Liver (tissue), 9 donors: Measurements from ENCODE around the gene PHF19. TPM values are rescaled to one million over a fixed set of nuclear protein-coding genes. Genes with fewer than 3 reads are reported as not detected.

Experiments used
- DNase-seq: peaks from one replicate; pipeline ENCODE4 v3.0.0-alpha.2; 2017; ENCODE audit warnings: low spot score
- H3K27ac ChIP-seq, 2 donors: one replicate each; pipeline ENCODE4 v1.7.0; 2013; ENCODE audit warnings: inconsistent platforms in 2 of 2, low read length in 2 of 2, control low read depth in 1 of 2, low read depth in 1 of 2, mild to moderate bottlenecking in 1 of 2
- H3K27me3 ChIP-seq, 4 donors: one replicate each; pipeline versions ENCODE4 v1.6.1 to v1.7.0; 2013; ENCODE audit warnings: low read length in 3 of 4, inconsistent platforms in 1 of 4, mild to moderate bottlenecking in 1 of 4, moderate library complexity in 1 of 4; ENCODE audit not compliant: control insufficient read depth in 4 of 4, insufficient read depth in 4 of 4
- H3K36me3 ChIP-seq, 4 donors: one replicate each; pipeline versions ENCODE4 v1.6.1 to v1.7.0; 2013; ENCODE audit warnings: low read length in 3 of 4, mild to moderate bottlenecking in 3 of 4, low read depth in 1 of 4, moderate library complexity in 1 of 4; ENCODE audit not compliant: control insufficient read depth in 4 of 4, insufficient read depth in 3 of 4
- H3K4me1 ChIP-seq, 4 donors: one replicate each; pipeline versions ENCODE4 v1.6.1 to v1.7.0; 2013; ENCODE audit warnings: low read length in 3 of 4, mild to moderate bottlenecking in 3 of 4, moderate library complexity in 1 of 4; ENCODE audit not compliant: control insufficient read depth in 4 of 4, insufficient read depth in 4 of 4
- H3K4me3 ChIP-seq, 3 donors: one replicate each; pipeline versions ENCODE4 v1.6.1 to v1.7.0; 2013; ENCODE audit warnings: low read length in 3 of 3, control low read depth in 1 of 3, low read depth in 1 of 3, mild to moderate bottlenecking in 1 of 3
- H3K9ac ChIP-seq, 2 donors: one replicate each; pipeline ENCODE4 v1.7.0; 2013; ENCODE audit warnings: low read length in 2 of 2, mild to moderate bottlenecking in 2 of 2, moderate library complexity in 2 of 2, control low read depth in 1 of 2, low read depth in 1 of 2
- H3K9me3 ChIP-seq, 4 donors: one replicate each; pipeline versions ENCODE4 v1.6.1 to v1.7.0; 2013; ENCODE audit warnings: low read length in 3 of 4; ENCODE audit not compliant: control insufficient read depth in 4 of 4
- CTCF ChIP-seq: fragments of 150-350 bp; IDR thresholded peaks from 2 replicates; pipeline ENCODE4 v1.5.1; 2017; ENCODE audit warnings: improper control_type of control experiment, low read depth, low read length; ENCODE audit not compliant: missing input control
- EGR1 ChIP-seq, 2 donors: IDR thresholded peaks; 2 replicates each; pipeline ENCODE4 v1.6.1; 2016 to 2018; ENCODE audit warnings: antibody characterized with exemption in 2 of 2, low read depth in 2 of 2
- FOXA1 ChIP-seq: IDR thresholded peaks from 2 replicates; pipeline ENCODE4 v1.6.1; 2016; ENCODE audit warnings: antibody characterized with exemption
- FOXA2 ChIP-seq: IDR thresholded peaks from 2 replicates; pipeline ENCODE4 v1.6.1; 2016; ENCODE audit warnings: antibody characterized with exemption
- GABPA ChIP-seq, 2 donors: IDR thresholded peaks in 1 of 2; conservative IDR thresholded peaks in 1 of 2; 2 replicates each; pipeline ENCODE4 v1.6.1; 2016; ENCODE audit warnings: antibody characterized with exemption in 2 of 2, mild to moderate bottlenecking in 1 of 2, moderate library complexity in 1 of 2
- HNF4A ChIP-seq, 2 donors: conservative IDR thresholded peaks; 2 replicates each; pipeline ENCODE4 v1.6.1; 2016; ENCODE audit warnings: antibody characterized with exemption in 2 of 2, mild to moderate bottlenecking in 2 of 2
- HNF4G ChIP-seq: IDR thresholded peaks from 2 replicates; pipeline ENCODE4 v1.6.1; 2016; ENCODE audit warnings: antibody characterized with exemption
- MAX ChIP-seq: IDR thresholded peaks from 2 replicates; pipeline ENCODE4 v1.6.1; 2016; ENCODE audit warnings: antibody characterized with exemption
- RAD21 ChIP-seq, 2 donors: IDR thresholded peaks; 2 replicates each; pipeline ENCODE4 v1.6.1; 2016; ENCODE audit warnings: antibody characterized with exemption in 2 of 2, mild to moderate bottlenecking in 2 of 2
- REST ChIP-seq: IDR thresholded peaks from 2 replicates; pipeline ENCODE4 v1.6.1; 2016; ENCODE audit warnings: antibody characterized with exemption, mild to moderate bottlenecking
- RXRA ChIP-seq, 2 donors: IDR thresholded peaks; 2 replicates each; pipeline ENCODE4 v1.6.1; 2017 to 2018; ENCODE audit warnings: antibody characterized with exemption in 2 of 2, mild to moderate bottlenecking in 1 of 2
- SP1 ChIP-seq: IDR thresholded peaks from 2 replicates; pipeline ENCODE4 v1.6.1; 2018; ENCODE audit warnings: antibody characterized with exemption, mild to moderate bottlenecking
- TAF1 ChIP-seq: conservative IDR thresholded peaks from 2 replicates; pipeline ENCODE4 v1.6.1; 2016; ENCODE audit warnings: antibody characterized with exemption, mild to moderate bottlenecking
- YY1 ChIP-seq: IDR thresholded peaks from 2 replicates; pipeline ENCODE4 v1.6.1; 2016; ENCODE audit warnings: antibody characterized with exemption, mild to moderate bottlenecking
- ZBTB33 ChIP-seq: IDR thresholded peaks from 2 replicates; pipeline ENCODE4 v1.6.1; 2016; ENCODE audit warnings: antibody characterized with exemption
- WGBS: extraction: QIAGEN DNeasy Blood & Tissue Kit; methylation state at CpG from one replicate; pipeline ENCODE4 v1.1.7; 2013; 5-methylcytosine and 5-hydroxymethylcytosine counted together
- polyA plus RNA-seq, 2 donors: library from polyadenylated mRNA; stranded (reverse) in 1 of 2; unstranded in 1 of 2; fragments of 200-250 nt in 1 of 2; fragments of >200 nt in 1 of 2; fragmentation: Nextera tagmentation in 1 of 2; extraction: Ambion mirVana in 1 of 2; gene quantifications; one replicate each; pipeline versions ENCODE4 v1.2.1 to v1.2.3, GENCODE V29; 2013 to 2015
- total RNA-seq, 2 donors: library from RNA; depleted of rRNA; stranded (reverse); fragments of >200 nt; gene quantifications; one replicate each; pipeline ENCODE4 v1.2.3, GENCODE V29; 2014
- TF ChIP-seq, protein P1 (sequence below): IDR thresholded peaks from 2 replicates; pipeline ENCODE4 v1.6.1; 2016; ENCODE audit warnings: antibody characterized with exemption
- donor health status: healthy.
- donor health status: healthy.
- donor health status: healthy.
- donor health status: healthy.
- donor health status: healthy.

The PHF19 gene
- total and polyA plus RNA-seq, 4 donors: 1.9 to 16.0 (median 3.5) TPM

DNA sequence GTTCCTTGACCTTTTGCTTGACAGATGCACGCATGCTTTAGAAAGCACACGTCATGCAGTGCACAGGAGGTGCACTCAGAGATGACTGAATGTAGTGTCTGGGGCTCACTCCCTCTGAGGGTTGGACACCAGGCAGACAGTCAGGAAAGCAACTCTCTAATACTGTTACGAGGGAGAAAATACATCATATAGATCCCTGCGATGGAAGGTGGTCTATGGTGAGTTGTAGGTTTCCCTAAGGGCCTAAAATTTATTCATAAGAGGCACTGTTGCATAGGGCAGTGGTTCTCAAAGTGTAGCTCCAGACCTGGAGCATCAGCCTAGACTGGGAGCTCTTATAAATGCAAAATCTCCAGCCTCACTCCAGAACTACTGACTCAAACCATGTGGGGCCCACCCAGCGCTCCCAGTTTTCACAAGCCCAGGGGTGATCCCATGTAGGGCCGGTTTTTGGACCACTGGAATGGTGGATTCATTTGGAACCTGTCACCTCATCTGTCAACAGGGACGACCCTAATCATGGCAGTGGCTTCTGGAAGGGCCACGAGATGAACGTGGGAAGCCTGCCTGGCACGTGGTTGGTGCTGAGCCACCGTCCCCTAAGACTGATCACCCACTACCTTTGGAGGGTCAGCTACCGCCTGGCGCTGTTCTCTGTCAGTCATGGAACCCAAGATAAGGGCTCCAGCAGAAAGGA lies 16.8 kb upstream of the PHF19 start:
- H3K4me1 ChIP-seq: peaks cover 0 to 3% (median 0%) of the 10 kb centered on the region in 4 donors
- no peak overlapping the region for H3K9ac ChIP-seq
- no peaks in the 10 kb centered on the region for H3K27me3 ChIP-seq
- 94% methylated on average over 13 of the region's 13 CpGs for WGBS
- no peaks in the 10 kb centered on the region for H3K36me3 ChIP-seq
- H3K9me3 ChIP-seq: no peaks in the 10 kb centered on the region
- DNase-seq: no peak
- no peak overlapping the region for H3K27ac ChIP-seq
- no peak overlapping the region for H3K4me3 ChIP-seq
- TF ChIP-seq GABPA (IDR thresholded peaks at IDR 0.05 in 1 of 2, conservative IDR thresholded peaks at IDR 0.05 in 1 of 2) (no peak), SP1 (no peak), RAD21 (IDR thresholded peaks at IDR 0.05) (no peak), TAF1 (no peak), MAX (no peak), ZBTB33 (no peak), HNF4A (conservative IDR thresholded peaks at IDR 0.05) (no peak)

GRCh38 chr9:120892748-120893610 lies 16.0 kb upstream of the PHF19 start:
- no peaks in the 10 kb centered on the region for H3K36me3 ChIP-seq
- H3K4me1 ChIP-seq: peaks cover 0 to 3% (median 0%) of the 10 kb centered on the region in 4 donors
- no peaks in the 10 kb centered on the region for H3K9me3 ChIP-seq
- H3K4me3 ChIP-seq: no peak overlapping the region
- H3K27ac ChIP-seq: no peak overlapping the region
- WGBS: 82% methylated on average over 6 of the region's 6 CpGs
- H3K9ac ChIP-seq: no peak overlapping the region
- no peak for DNase-seq
- TF ChIP-seq EGR1 (IDR thresholded peaks at IDR 0.05; ENCODE audit: low read depth in 2 of 2): no peak
- no peak for TF ChIP-seq GABPA (IDR thresholded peaks at IDR 0.05 in 1 of 2, conservative IDR thresholded peaks at IDR 0.05 in 1 of 2)
- no peak for TF ChIP-seq HNF4G
- TF ChIP-seq REST: no peak
- no peak for TF ChIP-seq HNF4A (conservative IDR thresholded peaks at IDR 0.05)
- no peak for TF ChIP-seq TAF1
- TF ChIP-seq SP1: no peak
- TF ChIP-seq ZBTB33: no peak
- no peak for TF ChIP-seq RXRA (IDR thresholded peaks at IDR 0.05)
- TF ChIP-seq FOXA1: no peak
- TF ChIP-seq FOXA2: no peak
- TF ChIP-seq, protein P1, sequence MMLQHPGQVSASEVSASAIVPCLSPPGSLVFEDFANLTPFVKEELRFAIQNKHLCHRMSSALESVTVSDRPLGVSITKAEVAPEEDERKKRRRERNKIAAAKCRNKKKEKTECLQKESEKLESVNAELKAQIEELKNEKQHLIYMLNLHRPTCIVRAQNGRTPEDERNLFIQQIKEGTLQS: no peak
- no peak for TF ChIP-seq RAD21 (IDR thresholded peaks at IDR 0.05)
- no peak for TF ChIP-seq YY1
- TF ChIP-seq CTCF: no peak
- no peaks in the 10 kb centered on the region for H3K27me3 ChIP-seq
